Retina (tissue), 1 donor: Measurements from ENCODE around the gene CCN2.

Source experiments
- DNase-seq: peaks from one replicate; pipeline ENCODE4 v3.0.0-alpha.2; 2016

The CCN2 gene

GRCh38 chr6:131966443-131966842 is 15.3 kb upstream of the CCN2 start:
- DNase-seq, result no peak

- no peak for DNase-seq
These were observed 11.9 kb upstream of the CCN2 start for GRCh38 chr6:131963063-131963462.

DNA sequence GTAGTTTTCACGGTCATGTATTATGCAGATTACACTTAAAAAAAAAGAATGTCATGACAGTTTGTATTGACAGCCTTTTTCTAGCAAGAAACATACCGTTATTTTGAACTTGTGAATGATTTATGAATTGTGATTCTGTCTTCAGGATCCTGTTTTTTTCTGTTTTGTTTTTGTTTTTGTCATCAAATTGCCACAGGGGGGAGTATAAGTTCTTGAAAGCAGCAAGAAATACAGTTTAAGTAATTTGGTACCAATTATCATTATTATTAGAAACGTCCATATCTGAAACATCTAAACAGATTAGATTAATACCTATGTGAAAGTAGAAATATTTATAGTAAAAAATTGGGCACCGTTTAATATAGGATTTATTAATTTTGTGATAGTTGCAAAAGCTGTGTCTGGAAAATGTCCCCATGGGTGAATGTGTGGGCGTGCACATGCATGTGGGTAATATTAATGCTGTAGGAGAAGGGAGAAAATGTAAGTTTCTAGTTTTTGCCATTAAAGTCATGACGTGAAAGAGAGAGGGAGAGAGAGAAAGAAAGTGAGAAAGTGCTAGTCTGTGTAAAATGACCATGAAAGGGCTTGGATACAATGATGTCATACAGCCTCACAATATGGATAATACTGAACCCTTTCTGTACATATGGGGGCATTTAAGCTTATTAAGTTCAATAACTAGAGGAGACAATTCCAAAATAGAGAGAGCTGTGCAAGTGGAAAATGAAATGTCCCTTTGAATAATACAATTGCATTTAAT is 9.4 kb upstream of the CCN2 start:
- no peak for DNase-seq

GRCh38 chr6:131958542-131959470 is 7.6 kb upstream of the CCN2 start:
- DNase-seq, result no peak

- no peak for DNase-seq
These were observed 6.9 kb upstream of the CCN2 start for GRCh38 chr6:131958095-131958494.

GRCh38 chr6:131955876-131956275 is 4.7 kb upstream of the CCN2 start:
- no peak for DNase-seq

GRCh38 chr6:131955192-131955591 is 4.0 kb upstream of the CCN2 start:
- DNase-seq, result no peak

GRCh38 chr6:131954775-131955107 is 3.6 kb upstream of the CCN2 start:
- no peak for DNase-seq

GRCh38 chr6:131954059-131954774 is 3.0 kb upstream of the CCN2 start:
- no peak for DNase-seq

DNA sequence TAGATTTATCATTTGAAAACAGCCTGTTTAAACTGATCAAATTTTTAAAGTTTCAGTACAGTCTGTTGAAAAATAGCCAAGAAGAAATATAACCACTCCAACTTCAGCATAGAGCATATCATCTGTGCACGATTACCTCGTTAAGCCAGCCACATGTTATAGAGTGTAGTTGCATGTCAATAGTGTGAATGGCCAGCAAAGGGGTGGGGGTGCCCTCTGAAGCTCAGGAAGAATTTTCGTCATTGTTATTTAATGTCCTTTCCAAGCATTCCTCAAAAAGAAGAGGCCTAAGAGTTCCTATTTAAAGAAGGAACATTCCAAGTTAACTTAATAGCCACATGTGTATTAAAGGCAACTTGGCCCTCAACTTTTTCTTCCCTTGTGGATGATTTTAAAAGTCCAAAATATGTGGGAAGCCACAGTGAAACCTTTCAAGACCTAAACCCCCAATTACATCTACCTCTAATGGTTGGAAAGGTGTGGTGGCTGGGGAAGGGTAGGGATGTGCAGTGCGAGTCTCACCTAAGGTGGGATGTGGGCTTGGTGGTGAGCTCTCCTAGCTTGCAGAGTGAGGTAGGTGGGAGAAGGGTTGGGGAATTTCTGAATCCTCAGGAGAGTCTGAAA is 1.8 kb upstream of the CCN2 start:
- DNase-seq, result no peak

GRCh38 chr6:131951576-131952230 is 531 bp upstream of the CCN2 start:
- peak; percentile 24 for DNase-seq

GRCh38 chr6:131949909-131950766 is 1.0 kb downstream of the CCN2 start:
- DNase-seq, result peak; percentile 89

DNA sequence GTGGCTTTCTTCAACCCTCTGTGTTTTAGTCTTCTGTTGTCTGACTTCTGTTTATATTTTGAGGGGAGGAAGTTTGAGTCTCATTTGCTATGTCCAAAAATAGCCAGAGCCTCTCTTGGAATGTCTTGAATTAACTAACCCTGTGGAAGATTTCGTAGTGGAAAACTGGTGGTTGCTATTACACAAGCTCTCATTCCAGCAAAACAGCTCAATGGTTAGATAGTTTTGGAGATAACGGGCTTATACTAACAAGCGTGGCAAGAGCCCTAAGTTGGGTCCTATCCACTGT is 1.6 kb downstream of the CCN2 start:
- no peak for DNase-seq

- DNase-seq, result no peak
These were observed 2.2 kb downstream of the CCN2 start for GRCh38 chr6:131948692-131949619.

GRCh38 chr6:131947986-131948661 is 3.0 kb downstream of the CCN2 start:
- no peak for DNase-seq

DNA sequence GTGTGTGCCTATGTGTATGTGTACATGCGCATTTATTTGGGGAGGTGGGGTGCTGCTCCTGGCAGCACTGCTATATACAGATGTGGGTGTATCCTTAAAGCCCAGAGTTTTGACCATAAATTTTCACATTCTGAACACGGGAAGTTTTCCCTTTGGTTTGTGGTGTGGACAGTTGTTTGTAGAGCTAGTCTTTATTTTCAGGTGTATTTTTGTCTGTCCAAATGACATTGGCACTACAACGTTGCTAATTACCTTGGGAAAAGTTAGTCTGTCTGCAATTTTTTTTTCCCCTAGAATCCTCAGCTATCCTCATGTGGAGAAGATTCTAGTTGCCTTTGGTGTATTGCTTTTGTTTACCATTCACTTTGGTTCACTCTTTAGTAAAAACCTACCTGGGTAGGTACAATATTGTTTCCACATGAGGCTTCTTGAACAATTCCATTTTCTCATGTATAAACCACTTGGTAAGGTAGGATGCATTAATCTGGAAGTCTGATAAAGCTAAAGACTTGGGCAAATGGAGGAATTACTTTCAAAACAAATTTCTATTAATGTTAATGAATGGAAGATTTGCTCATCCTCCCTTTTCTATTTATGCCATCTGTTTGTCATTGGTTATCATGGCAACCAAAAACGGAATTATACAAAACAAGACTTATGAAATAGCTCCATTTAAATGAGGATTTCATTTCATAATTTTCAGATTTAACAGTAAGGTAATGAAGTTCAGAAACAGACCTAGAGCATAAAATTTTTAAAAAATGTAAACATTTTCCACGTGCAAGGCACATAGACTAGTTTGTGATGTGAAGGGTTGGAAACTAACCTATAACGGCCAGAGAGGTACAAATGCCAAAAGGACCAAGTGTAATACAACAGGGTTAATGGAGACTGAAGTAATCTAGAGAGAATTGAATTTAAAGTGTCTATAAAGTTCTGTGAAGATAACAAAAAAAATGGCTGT is 3.9 kb downstream of the CCN2 start:
- no peak for DNase-seq

GRCh38 chr6:131946404-131946991 is 4.7 kb downstream of the CCN2 start:
- DNase-seq, result no peak

DNA sequence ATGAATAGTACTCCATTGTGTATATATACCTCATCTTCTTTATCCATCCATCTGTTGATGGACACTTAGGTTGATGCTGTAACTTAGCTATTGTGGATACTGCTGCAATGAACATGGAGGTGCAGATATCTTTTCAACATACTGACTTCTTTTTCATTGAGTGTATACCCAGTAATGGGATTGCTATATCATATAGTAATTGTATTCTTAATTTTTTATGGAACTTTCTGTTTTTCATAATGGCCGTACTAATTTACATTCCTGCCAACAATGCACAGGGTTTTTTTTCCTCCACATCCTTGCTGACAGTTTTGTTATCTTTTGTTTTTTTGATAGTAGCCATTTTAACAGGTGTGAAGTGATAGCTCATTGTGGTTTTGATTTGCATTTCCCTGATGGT is 5.2 kb downstream of the CCN2 start:
- no peak for DNase-seq
